Sigmoid colon (tissue), 7 donors: ENCODE data around the gene RCSD1. TPM values are rescaled to one million over a fixed set of nuclear protein-coding genes. Genes with fewer than 3 reads are reported as not detected.
A peak's percentile ranks its signal among the peaks of the same experiment; 100 is the strongest.

Experiments used
- DNase-seq: peaks from one replicate; pipeline ENCODE4 v3.0.0-alpha.2; 2019
- H3K27ac ChIP-seq, 4 donors: fragments of 200-600 bp; sonication (generic); one replicate each; pipeline ENCODE4 v1.5.1; 2016 to 2019; ENCODE audit warnings: mild to moderate bottlenecking in 1 of 4
- H3K27me3 ChIP-seq, 3 donors: fragments of 200-600 bp; sonication (generic); one replicate each; pipeline ENCODE4 v1.5.1; 2019; ENCODE audit warnings: mild to moderate bottlenecking in 1 of 3
- H3K36me3 ChIP-seq, 4 donors: fragments of 200-600 bp; sonication (generic); one replicate each; pipeline ENCODE4 v1.5.1; 2016 to 2019
- H3K4me1 ChIP-seq, 4 donors: fragments of 200-600 bp; sonication (generic); one replicate each; pipeline ENCODE4 v1.5.1; 2017 to 2019
- H3K4me3 ChIP-seq, 4 donors: fragments of 200-600 bp; sonication (generic); one replicate each; pipeline ENCODE4 v1.5.1; 2017 to 2019; ENCODE audit warnings: mild to moderate bottlenecking in 2 of 4, moderate library complexity in 1 of 4
- H3K9me3 ChIP-seq, 4 donors: fragments of 200-600 bp in 3 of 4; sonication (generic) in 3 of 4; one replicate each; pipeline versions ENCODE4 v1.5.1 to v1.6.1; 2013 to 2019
- CTCF ChIP-seq, 4 experiments: fragments of 450-650 bp in 3 of 4; fragments of 200-600 bp in 1 of 4; IDR thresholded peaks; one replicate each; pipeline ENCODE4 v1.5.1; 2016 to 2019; ENCODE audit warnings: antibody characterized with exemption in 4 of 4, mild to moderate bottlenecking in 3 of 4, moderate library complexity in 2 of 4
- EP300 ChIP-seq, 4 donors: sonication (generic); formaldehyde crosslinking; IDR thresholded peaks; one replicate each; pipeline ENCODE4 v1.6.1; 2017; ENCODE audit warnings: antibody characterized with exemption in 4 of 4
- POLR2A ChIP-seq, 2 donors: fragments of 450-650 bp; IDR thresholded peaks; one replicate each; pipeline ENCODE4 v1.6.1; 2016; ENCODE audit warnings: antibody characterized with exemption in 2 of 2, mild to moderate bottlenecking in 2 of 2, moderate library complexity in 2 of 2
- POLR2AphosphoS5 ChIP-seq, 4 donors: sonication (generic); formaldehyde crosslinking; IDR thresholded peaks; one replicate each; pipeline ENCODE4 v1.6.1; 2017; ENCODE audit warnings: antibody characterized with exemption in 4 of 4
- WGBS, 2 donors: extraction: QIAGEN DNeasy Blood & Tissue Kit; methylation state at CpG; one replicate each; pipeline ENCODE4 v1.1.7; 2013; 5-methylcytosine and 5-hydroxymethylcytosine counted together
- intact Hi-C: fragments of 100-400 bp; cut with DNase I; formaldehyde crosslinking; loops from one replicate; pipeline ENCODE4 v1.15.1; 2023
- polyA plus RNA-seq, 3 donors: library from polyadenylated mRNA; stranded (reverse); fragments of 200-250 nt; gene quantifications; one replicate each; pipeline ENCODE4 v1.2.3, GENCODE V29; 2013
- total RNA-seq, 4 donors: library from RNA; depleted of rRNA; stranded (reverse); fragments of >200 nt; gene quantifications; one replicate each; pipeline ENCODE4 v1.1.0, GENCODE V29; 2016
- donor health status: healthy with polysubstance abuse.
- donor health status: Bipolar disorder and iron deficiency.
- donor health status: healthy.

RCSD1 gene
- total and polyA plus RNA-seq, 7 donors, result 7.8 to 52.9 (median 9.7) TPM

- no peaks in the 10 kb centered on the region for H3K9me3 ChIP-seq
- intact Hi-C loops, result no loop called here
- no peaks in the 10 kb centered on the region for H3K27me3 ChIP-seq
- H3K4me3 ChIP-seq, result no peak overlapping the region
- H3K36me3 ChIP-seq, result no peaks in the 10 kb centered on the region
- no peak overlapping the region for H3K27ac ChIP-seq
- TF ChIP-seq EP300 (IDR thresholded peaks at IDR 0.05) (no peak), POLR2AphosphoS5 (IDR thresholded peaks at IDR 0.05) (no peak), POLR2A (IDR thresholded peaks at IDR 0.05) (no peak), CTCF (IDR thresholded peaks at IDR 0.05) (no peak)
- 95 to 97% methylated on average over 10 of the region's 10 CpGs for WGBS, 2 donors
- DNase-seq, result no peak
- peaks cover 0 to 21% (median 17%) of the 10 kb centered on the region in 4 donors for H3K4me1 ChIP-seq
Observed at GRCh38 chr1:167678422-167678821, 48.4 kb downstream of the RCSD1 start.

DNA sequence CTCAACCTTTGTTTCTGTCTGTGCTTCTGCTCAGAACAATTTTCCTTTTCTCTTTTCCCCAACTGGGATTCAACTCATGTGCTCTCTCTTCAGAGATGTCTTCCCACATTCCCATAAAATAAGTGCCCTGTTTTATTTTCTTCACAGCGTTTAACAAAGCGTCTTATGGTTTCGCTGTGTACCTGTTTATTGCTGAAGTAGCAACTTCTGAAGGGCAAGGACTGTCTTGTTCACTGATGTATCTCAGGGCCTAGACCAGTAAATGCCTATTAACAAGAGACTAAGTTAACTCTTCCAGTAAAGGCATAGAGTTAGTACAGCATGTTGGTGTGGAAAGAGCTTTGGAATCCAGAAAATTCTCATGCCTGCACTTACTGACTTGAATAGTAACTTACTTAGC lies 48.8 kb downstream of the RCSD1 start:
- TF ChIP-seq POLR2AphosphoS5 (IDR thresholded peaks at IDR 0.05) (no peak), POLR2A (IDR thresholded peaks at IDR 0.05) (no peak), EP300 (IDR thresholded peaks at IDR 0.05) (no peak), CTCF (IDR thresholded peaks at IDR 0.05) (no peak)
- 97 to 99% methylated on average over 3 of the region's 3 CpGs for WGBS, 2 donors
- intact Hi-C loops, result no loop called here

DNA sequence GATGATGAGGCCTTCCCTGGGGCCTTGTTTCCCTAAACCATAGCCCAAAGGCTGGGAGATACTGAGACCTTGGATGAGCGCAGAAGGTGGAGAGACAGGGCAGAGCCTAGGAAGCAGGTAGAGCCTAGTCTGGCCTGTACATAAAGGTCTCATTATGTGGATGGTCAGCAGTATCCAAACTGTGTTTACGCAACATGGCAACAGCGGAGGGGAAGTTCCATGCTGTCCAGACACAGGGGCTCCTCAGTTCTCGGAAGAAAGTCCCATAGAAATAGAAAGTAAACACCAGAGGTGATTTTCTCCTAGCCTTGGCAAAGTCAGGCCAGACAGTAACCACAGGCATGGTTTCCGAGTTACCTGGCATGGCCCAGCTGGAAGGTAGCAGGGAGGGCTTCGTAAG lies 49.7 kb downstream of the RCSD1 start:
- peaks cover 0 to 34% (median 30%) of the 10 kb centered on the region in 4 donors for H3K4me1 ChIP-seq
- no peaks in the 10 kb centered on the region for H3K36me3 ChIP-seq
- no peaks in the 10 kb centered on the region for H3K27me3 ChIP-seq
- no peak for DNase-seq
- H3K9me3 ChIP-seq, result no peaks in the 10 kb centered on the region
- intact Hi-C loops, result loop anchor here (10.0 kb wide), 1 partner anchor 225 kb away; no protein-coding TSS in a partner anchor
- H3K4me3 ChIP-seq, result no peak overlapping the region
- WGBS, 2 donors, result 90 to 91% methylated on average over 6 of the region's 6 CpGs
- H3K27ac ChIP-seq, result no peak overlapping the region
- TF ChIP-seq POLR2AphosphoS5 (IDR thresholded peaks at IDR 0.05) (no peak), POLR2A (IDR thresholded peaks at IDR 0.05) (no peak), EP300 (IDR thresholded peaks at IDR 0.05) (no peak), CTCF (IDR thresholded peaks at IDR 0.05) (no peak)

More for the DNA sequence above, 48.8 kb downstream of the RCSD1 start:
- H3K27ac ChIP-seq, result no peak overlapping the region
- no peak overlapping the region for H3K4me3 ChIP-seq
- no peaks in the 10 kb centered on the region for H3K36me3 ChIP-seq
- H3K9me3 ChIP-seq, result no peaks in the 10 kb centered on the region
- peaks cover 0 to 25% (median 21%) of the 10 kb centered on the region in 4 donors for H3K4me1 ChIP-seq
- no peak for DNase-seq
- H3K27me3 ChIP-seq, result no peaks in the 10 kb centered on the region

DNA sequence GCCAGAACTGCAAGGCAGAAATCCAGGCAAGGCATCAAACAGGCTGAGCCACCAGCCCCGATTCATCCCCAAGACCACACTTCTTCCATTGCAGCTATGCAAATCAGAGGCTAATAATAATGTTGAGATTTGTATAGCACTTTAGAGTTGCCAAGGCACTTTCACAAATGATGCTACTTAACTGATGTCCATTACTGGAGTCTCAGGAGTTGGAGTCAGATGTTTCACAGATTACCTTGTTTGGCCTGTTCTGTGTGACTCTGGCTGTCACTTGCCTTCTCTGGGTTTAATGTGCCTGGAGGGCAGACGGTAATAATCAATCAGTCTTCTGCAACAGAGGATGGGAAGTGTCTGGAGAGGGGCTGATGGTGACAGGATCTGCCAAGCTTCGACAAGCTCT lies 51.0 kb downstream of the RCSD1 start:
- Histone ChIP-seq H3K4me3 (no peak overlapping the region), H3K9me3 (no peaks in the 10 kb centered on the region), H3K27ac (peak overlapping the region in 1 of 4 donors; percentile 71), H3K4me1 (peaks cover 0 to 47% (median 43%) of the 10 kb centered on the region in 4 donors), H3K36me3 (no peaks in the 10 kb centered on the region), H3K27me3 (no peaks in the 10 kb centered on the region)
- no peak for TF ChIP-seq EP300 (IDR thresholded peaks at IDR 0.05)
- no peak for DNase-seq
- WGBS, 2 donors, result 75 to 80% methylated on average over 3 of the region's 3 CpGs
- intact Hi-C loops, result loop anchor here (10.0 kb wide), 1 partner anchor 226 kb away; no protein-coding TSS in a partner anchor

GRCh38 chr1:167681451-167682098 lies 51.5 kb downstream of the RCSD1 start:
- Histone ChIP-seq H3K4me3 (no peak overlapping the region), H3K27ac (peak overlapping the region in 1 of 4 donors; percentile 71), H3K9me3 (no peaks in the 10 kb centered on the region), H3K27me3 (no peaks in the 10 kb centered on the region), H3K36me3 (no peaks in the 10 kb centered on the region), H3K4me1 (peaks cover 0 to 53% (median 48%) of the 10 kb centered on the region in 4 donors)
- DNase-seq, result no peak
- WGBS, 2 donors, result 62 to 66% methylated on average over 5 of the region's 5 CpGs
- TF ChIP-seq POLR2AphosphoS5 (IDR thresholded peaks at IDR 0.05), result no peak
- TF ChIP-seq EP300 (IDR thresholded peaks at IDR 0.05), result no peak
- no peak for TF ChIP-seq POLR2A (IDR thresholded peaks at IDR 0.05)
- no peak for TF ChIP-seq CTCF (IDR thresholded peaks at IDR 0.05)
- intact Hi-C loops, result loop anchor here (10.0 kb wide), 1 partner anchor 227 kb away; no protein-coding TSS in a partner anchor
